ENCODE data around the gene SLCO3A1. TPM values are rescaled to one million over a fixed set of nuclear protein-coding genes. Genes with fewer than 3 reads are reported as not detected.

Gene SLCO3A1
- total RNA-seq, 3 donors from 2014 or later, result 8.5 to 14.1 (median 13.6) TPM

DNA sequence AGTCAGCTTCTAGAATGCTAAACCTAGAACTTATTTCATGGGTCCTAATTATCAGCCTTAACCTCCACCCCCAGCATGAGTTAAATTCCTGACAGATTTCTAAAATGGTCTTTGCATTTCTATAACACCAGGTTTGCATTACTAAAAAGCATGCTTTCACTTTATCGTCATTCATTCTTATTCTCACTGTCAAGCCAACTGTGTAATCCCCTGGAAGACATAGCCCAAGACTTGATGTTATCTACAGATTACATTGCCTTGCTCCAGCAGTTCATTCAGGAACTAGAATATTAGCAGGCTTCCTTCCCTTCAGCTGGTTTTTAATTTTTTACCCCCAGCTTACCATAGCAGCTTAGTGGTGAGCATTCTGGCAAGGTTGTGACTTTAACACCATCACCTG lies 184.0 kb downstream of the SLCO3A1 start:
- DNase-seq (ENCODE audit: low spot score in 2 of 2), result no peak
- Histone ChIP-seq H3K9me3 (no peaks in the 10 kb centered on the region), H3K4me1 (peaks cover 0 to 4% of the 10 kb centered on the region in 2 donors), H3K27me3 (no peaks in the 10 kb centered on the region), H3K36me3 (no peaks in the 10 kb centered on the region), H3K27ac (no peak overlapping the region), H3K4me3 (no peak overlapping the region)
- intact Hi-C loops (cut with DNase I; ENCODE audit: low total_unique reads), result no loop called here
- TF ChIP-seq POLR2A (IDR thresholded peaks at IDR 0.05) (no peak), POLR2AphosphoS5 (IDR thresholded peaks at IDR 0.05) (no peak), CTCF (IDR thresholded peaks at IDR 0.05) (no peak)

DNA sequence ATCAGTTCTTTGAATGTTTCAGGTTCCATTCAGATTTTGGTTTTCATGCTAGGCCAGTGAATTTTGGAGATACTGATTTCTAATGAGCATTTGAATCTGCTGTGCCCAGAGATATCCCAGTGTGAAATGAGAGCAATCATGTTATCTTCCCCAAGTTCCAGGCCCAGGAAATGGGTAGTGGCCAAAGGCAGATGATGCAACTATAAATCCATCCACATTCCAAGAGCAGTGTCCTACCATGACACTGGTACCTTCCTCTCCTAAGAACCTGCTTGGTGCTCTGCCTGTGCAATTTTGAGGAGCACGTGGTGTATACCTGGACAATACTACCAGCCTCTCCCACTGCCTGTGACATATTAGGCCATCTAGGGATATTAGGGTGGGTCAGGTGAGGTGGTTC lies 186.8 kb downstream of the SLCO3A1 start:
- H3K27ac ChIP-seq, result no peak overlapping the region
- no peaks in the 10 kb centered on the region for H3K27me3 ChIP-seq
- no peak for DNase-seq (ENCODE audit: low spot score in 2 of 2)
- H3K4me1 ChIP-seq, result peaks cover 0 to 4% of the 10 kb centered on the region in 2 donors
- TF ChIP-seq POLR2AphosphoS5 (IDR thresholded peaks at IDR 0.05) (no peak), CTCF (IDR thresholded peaks at IDR 0.05) (no peak), POLR2A (IDR thresholded peaks at IDR 0.05) (no peak)
- no peak overlapping the region for H3K4me3 ChIP-seq
- H3K36me3 ChIP-seq, result no peaks in the 10 kb centered on the region
- H3K9me3 ChIP-seq, result no peaks in the 10 kb centered on the region
- intact Hi-C loops (cut with DNase I; ENCODE audit: low total_unique reads), result no loop called here

DNA sequence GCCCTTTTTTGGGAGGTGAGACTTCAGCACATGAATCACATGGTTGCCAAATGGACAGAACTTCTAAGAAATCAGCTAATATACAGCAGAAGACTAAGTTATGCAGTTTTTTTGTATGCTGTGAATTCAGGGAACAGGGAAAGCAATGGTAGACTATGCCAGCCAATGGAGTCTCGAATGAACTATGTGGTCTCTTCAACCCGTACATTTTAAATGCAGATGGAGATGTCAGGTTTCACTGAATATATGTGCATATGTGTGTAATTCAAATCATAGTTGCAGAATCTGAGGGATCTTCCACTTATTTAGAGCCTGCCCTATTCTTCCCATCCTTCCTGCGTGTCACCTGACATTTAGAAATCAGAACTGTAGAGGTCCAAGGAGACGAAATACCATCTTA lies 187.9 kb downstream of the SLCO3A1 start:
- TF ChIP-seq CTCF (IDR thresholded peaks at IDR 0.05) (no peak), POLR2A (IDR thresholded peaks at IDR 0.05) (no peak), POLR2AphosphoS5 (IDR thresholded peaks at IDR 0.05) (no peak)
- intact Hi-C loops (cut with DNase I; ENCODE audit: low total_unique reads), result no loop called here
- H3K4me3 ChIP-seq, result no peak overlapping the region
- H3K27ac ChIP-seq, result no peak overlapping the region
- H3K27me3 ChIP-seq, result no peaks in the 10 kb centered on the region
- no peaks in the 10 kb centered on the region for H3K9me3 ChIP-seq
- H3K36me3 ChIP-seq, result no peaks in the 10 kb centered on the region
- H3K4me1 ChIP-seq, result no peaks in the 10 kb centered on the region
- DNase-seq (ENCODE audit: low spot score in 2 of 2), result no peak

- intact Hi-C loops (cut with DNase I; ENCODE audit: low total_unique reads), result no loop called here
- no peak for DNase-seq (ENCODE audit: low spot score in 2 of 2)
- H3K27ac ChIP-seq, result no peak overlapping the region
- no peaks in the 10 kb centered on the region for H3K27me3 ChIP-seq
- no peak overlapping the region for H3K4me3 ChIP-seq
- H3K9me3 ChIP-seq, result no peaks in the 10 kb centered on the region
- H3K4me1 ChIP-seq, result no peaks in the 10 kb centered on the region
- TF ChIP-seq POLR2AphosphoS5 (IDR thresholded peaks at IDR 0.05) (no peak), POLR2A (IDR thresholded peaks at IDR 0.05) (no peak), CTCF (IDR thresholded peaks at IDR 0.05) (no peak)
- no peaks in the 10 kb centered on the region for H3K36me3 ChIP-seq
Measured at GRCh38 chr15:92043283-92043682, 189.8 kb downstream of the SLCO3A1 start.

DNA sequence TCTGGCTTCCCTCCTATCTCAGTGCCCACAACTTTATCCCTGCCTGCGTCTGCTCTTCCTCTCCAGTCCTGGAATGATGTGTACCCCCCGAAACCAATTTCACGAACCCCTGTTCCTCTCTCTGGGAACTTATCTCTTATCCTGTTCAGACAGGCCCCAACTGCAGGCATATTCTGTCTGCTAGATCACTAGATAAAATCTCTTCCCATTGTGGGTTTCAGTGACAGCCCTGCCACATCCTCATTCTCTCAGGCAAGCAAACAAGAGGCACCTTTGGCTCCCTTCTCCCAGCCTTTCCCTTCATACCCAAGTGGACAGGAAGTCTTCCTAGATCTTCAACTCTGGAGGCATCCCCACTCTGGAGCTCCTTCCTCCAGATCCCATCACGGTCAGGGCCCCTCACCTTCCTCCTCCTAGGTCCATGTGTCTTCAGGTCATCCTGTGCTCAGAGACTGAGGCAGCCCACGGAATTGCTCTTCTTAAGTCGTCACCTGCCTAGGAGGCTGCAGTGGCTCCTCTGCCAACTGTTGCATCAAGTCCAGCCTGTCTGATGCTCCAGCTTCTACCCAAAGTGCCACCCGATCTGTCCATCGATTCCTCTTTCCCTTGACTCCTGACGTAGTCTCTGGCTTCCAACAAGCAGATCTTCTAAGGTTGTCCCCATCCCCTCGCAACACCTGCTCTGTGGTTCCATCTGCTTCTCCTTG lies 190.8 kb downstream of the SLCO3A1 start:
- DNase-seq (ENCODE audit: low spot score in 2 of 2), result no peak
- Histone ChIP-seq H3K27me3 (no peaks in the 10 kb centered on the region), H3K4me3 (no peak overlapping the region), H3K36me3 (no peaks in the 10 kb centered on the region), H3K9me3 (no peaks in the 10 kb centered on the region), H3K27ac (no peak overlapping the region), H3K4me1 (no peaks in the 10 kb centered on the region)
- no peak for TF ChIP-seq POLR2A (IDR thresholded peaks at IDR 0.05)
- no peak for TF ChIP-seq CTCF (IDR thresholded peaks at IDR 0.05)
- no peak for TF ChIP-seq POLR2AphosphoS5 (IDR thresholded peaks at IDR 0.05)
- intact Hi-C loops (cut with DNase I; ENCODE audit: low total_unique reads), result no loop called here
